ENCODE data around the gene GOLGA6L7.
A peak's percentile ranks its signal among the peaks of the same experiment; 100 is the strongest.
"Not testable (repeated sequence)": the region's sequence is repeated elsewhere in the genome, so short reads cannot be mapped to it uniquely, and the experiment has no call there.

GOLGA6L7 gene

GRCh38 chr15:28844147-28844546 is 4.3 kb downstream of the GOLGA6L7 start:
- not testable (repeated sequence) for H3K9me3 Mint-ChIP-seq; H3K4me3 Mint-ChIP-seq; H3K36me3 Mint-ChIP-seq (ENCODE audit: low read depth); H3K4me1 Mint-ChIP-seq; H3K27ac Mint-ChIP-seq
- H3K27me3 Mint-ChIP-seq (ENCODE audit: low read depth): peaks cover 11% of the 10 kb centered on the region

- not testable (repeated sequence) for H3K27ac Mint-ChIP-seq; H3K4me3 Mint-ChIP-seq; H3K4me1 Mint-ChIP-seq; H3K9me3 Mint-ChIP-seq; H3K36me3 Mint-ChIP-seq (ENCODE audit: low read depth)
- peaks cover 11% of the 10 kb centered on the region for H3K27me3 Mint-ChIP-seq (ENCODE audit: low read depth)
These were observed 4.9 kb downstream of the GOLGA6L7 start for GRCh38 chr15:28843520-28843919.

GRCh38 chr15:28842210-28842609 is 6.2 kb downstream of the GOLGA6L7 start:
- H3K27ac Mint-ChIP-seq; H3K9me3 Mint-ChIP-seq; H3K4me3 Mint-ChIP-seq; H3K36me3 Mint-ChIP-seq (ENCODE audit: low read depth); H3K4me1 Mint-ChIP-seq: not testable (repeated sequence)
- H3K27me3 Mint-ChIP-seq (ENCODE audit: low read depth): peaks cover 11% of the 10 kb centered on the region

- H3K27ac Mint-ChIP-seq; H3K9me3 Mint-ChIP-seq; H3K4me1 Mint-ChIP-seq; H3K36me3 Mint-ChIP-seq (ENCODE audit: low read depth); H3K4me3 Mint-ChIP-seq: not testable (repeated sequence)
- H3K27me3 Mint-ChIP-seq (ENCODE audit: low read depth): peaks cover 11% of the 10 kb centered on the region
These were observed 8.2 kb downstream of the GOLGA6L7 start for GRCh38 chr15:28840285-28840684.

GRCh38 chr15:28834957-28835585 is 13.4 kb downstream of the GOLGA6L7 start:
- not testable (repeated sequence) for H3K9me3 Mint-ChIP-seq; H3K36me3 Mint-ChIP-seq (ENCODE audit: low read depth); H3K27ac Mint-ChIP-seq; H3K27me3 Mint-ChIP-seq (ENCODE audit: low read depth); H3K4me3 Mint-ChIP-seq; H3K4me1 Mint-ChIP-seq

GRCh38 chr15:28831897-28832587 is 16.4 kb downstream of the GOLGA6L7 start:
- H3K4me1 Mint-ChIP-seq; H3K9me3 Mint-ChIP-seq; H3K36me3 Mint-ChIP-seq (ENCODE audit: low read depth); H3K27ac Mint-ChIP-seq: not testable (repeated sequence)
- Mint-ChIP-seq H3K4me3 (peak overlapping the region; percentile 83 to 86 (median 84)), H3K27me3 (ENCODE audit: low read depth) (peaks cover 13% of the 10 kb centered on the region)

- H3K27ac Mint-ChIP-seq; H3K4me3 Mint-ChIP-seq; H3K36me3 Mint-ChIP-seq (ENCODE audit: low read depth); H3K27me3 Mint-ChIP-seq (ENCODE audit: low read depth); H3K4me1 Mint-ChIP-seq; H3K9me3 Mint-ChIP-seq: not testable (repeated sequence)
These were observed 27.0 kb downstream of the GOLGA6L7 start for GRCh38 chr15:28821420-28821819.

GRCh38 chr15:28819930-28820295 is 28.5 kb downstream of the GOLGA6L7 start:
- H3K4me1 Mint-ChIP-seq; H3K4me3 Mint-ChIP-seq; H3K27me3 Mint-ChIP-seq (ENCODE audit: low read depth); H3K36me3 Mint-ChIP-seq (ENCODE audit: low read depth); H3K9me3 Mint-ChIP-seq; H3K27ac Mint-ChIP-seq: not testable (repeated sequence)

- peak overlapping the region in 2 of 3 experiments; percentile 1 to 5 for H3K27ac Mint-ChIP-seq
- not testable (repeated sequence) for H3K4me1 Mint-ChIP-seq; H3K27me3 Mint-ChIP-seq (ENCODE audit: low read depth); H3K4me3 Mint-ChIP-seq; H3K9me3 Mint-ChIP-seq; H3K36me3 Mint-ChIP-seq (ENCODE audit: low read depth)
These were observed 29.2 kb downstream of the GOLGA6L7 start for GRCh38 chr15:28819019-28819929.

- not testable (repeated sequence) for H3K27ac Mint-ChIP-seq; H3K27me3 Mint-ChIP-seq (ENCODE audit: low read depth); H3K9me3 Mint-ChIP-seq; H3K4me1 Mint-ChIP-seq; H3K4me3 Mint-ChIP-seq; H3K36me3 Mint-ChIP-seq (ENCODE audit: low read depth)
These were observed 30.3 kb downstream of the GOLGA6L7 start for GRCh38 chr15:28818168-28818567.

GRCh38 chr15:28814059-28814458 is 34.4 kb downstream of the GOLGA6L7 start:
- H3K27ac Mint-ChIP-seq; H3K4me3 Mint-ChIP-seq; H3K36me3 Mint-ChIP-seq (ENCODE audit: low read depth); H3K27me3 Mint-ChIP-seq (ENCODE audit: low read depth); H3K9me3 Mint-ChIP-seq; H3K4me1 Mint-ChIP-seq: not testable (repeated sequence)

GRCh38 chr15:28813392-28813791 is 35.1 kb downstream of the GOLGA6L7 start:
- not testable (repeated sequence) for H3K36me3 Mint-ChIP-seq (ENCODE audit: low read depth); H3K4me1 Mint-ChIP-seq; H3K27me3 Mint-ChIP-seq (ENCODE audit: low read depth); H3K9me3 Mint-ChIP-seq; H3K27ac Mint-ChIP-seq; H3K4me3 Mint-ChIP-seq

GRCh38 chr15:28811852-28812550 is 36.4 kb downstream of the GOLGA6L7 start:
- not testable (repeated sequence) for H3K36me3 Mint-ChIP-seq (ENCODE audit: low read depth); H3K27ac Mint-ChIP-seq

GRCh38 chr15:28810444-28810843 is 38.0 kb downstream of the GOLGA6L7 start:
- H3K27me3 Mint-ChIP-seq (ENCODE audit: low read depth); H3K9me3 Mint-ChIP-seq; H3K27ac Mint-ChIP-seq: not testable (repeated sequence)

More at GRCh38 chr15:28811852-28812550, 36.4 kb downstream of the GOLGA6L7 start:
- not testable (repeated sequence) for H3K4me3 Mint-ChIP-seq; H3K9me3 Mint-ChIP-seq; H3K27me3 Mint-ChIP-seq (ENCODE audit: low read depth); H3K4me1 Mint-ChIP-seq

GRCh38 chr15:28808136-28808535 is 40.3 kb downstream of the GOLGA6L7 start:
- H3K27ac Mint-ChIP-seq; H3K4me3 Mint-ChIP-seq; H3K27me3 Mint-ChIP-seq (ENCODE audit: low read depth); H3K9me3 Mint-ChIP-seq; H3K36me3 Mint-ChIP-seq (ENCODE audit: low read depth); H3K4me1 Mint-ChIP-seq: not testable (repeated sequence)

More at GRCh38 chr15:28810444-28810843, 38.0 kb downstream of the GOLGA6L7 start:
- not testable (repeated sequence) for H3K36me3 Mint-ChIP-seq (ENCODE audit: low read depth); H3K4me1 Mint-ChIP-seq; H3K4me3 Mint-ChIP-seq

Data from nephron (organoid).